ENCODE data around the gene MEGF11. TPM values are rescaled to one million over a fixed set of nuclear protein-coding genes. Genes with fewer than 3 reads are reported as not detected.

Gene MEGF11
- total RNA-seq, 4 donors from 2014 or later, result 0.76 TPM; not detected in 3

DNA sequence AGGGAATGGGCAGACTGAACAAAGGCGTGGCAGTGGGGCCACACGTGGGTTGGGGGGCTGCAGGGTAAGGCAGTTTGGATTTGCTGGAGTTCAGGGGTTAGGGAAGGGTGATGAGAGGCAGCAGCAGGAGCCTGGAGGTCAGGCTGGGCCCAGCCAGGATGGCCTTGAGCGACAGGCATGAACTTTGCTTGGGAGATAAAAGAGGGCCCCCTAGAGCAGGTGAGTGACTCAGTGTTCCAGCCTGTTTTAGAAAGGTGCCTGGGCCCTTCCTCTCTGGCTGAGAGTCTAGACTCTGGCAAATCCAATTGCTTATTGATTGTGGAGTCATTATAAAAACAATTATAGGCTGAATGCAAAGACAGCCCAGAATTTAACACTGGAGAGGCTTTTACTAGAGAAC, 309.1 kb downstream of the MEGF11 start:
- Histone ChIP-seq H3K4me1 (no peaks in the 10 kb centered on the region), H3K27me3 (no peaks in the 10 kb centered on the region), H3K9me3 (no peaks in the 10 kb centered on the region), H3K27ac (no peak overlapping the region), H3K4me3 (no peak overlapping the region), H3K36me3 (no peaks in the 10 kb centered on the region)
- DNase-seq, result no peak
- TF ChIP-seq, protein P1, sequence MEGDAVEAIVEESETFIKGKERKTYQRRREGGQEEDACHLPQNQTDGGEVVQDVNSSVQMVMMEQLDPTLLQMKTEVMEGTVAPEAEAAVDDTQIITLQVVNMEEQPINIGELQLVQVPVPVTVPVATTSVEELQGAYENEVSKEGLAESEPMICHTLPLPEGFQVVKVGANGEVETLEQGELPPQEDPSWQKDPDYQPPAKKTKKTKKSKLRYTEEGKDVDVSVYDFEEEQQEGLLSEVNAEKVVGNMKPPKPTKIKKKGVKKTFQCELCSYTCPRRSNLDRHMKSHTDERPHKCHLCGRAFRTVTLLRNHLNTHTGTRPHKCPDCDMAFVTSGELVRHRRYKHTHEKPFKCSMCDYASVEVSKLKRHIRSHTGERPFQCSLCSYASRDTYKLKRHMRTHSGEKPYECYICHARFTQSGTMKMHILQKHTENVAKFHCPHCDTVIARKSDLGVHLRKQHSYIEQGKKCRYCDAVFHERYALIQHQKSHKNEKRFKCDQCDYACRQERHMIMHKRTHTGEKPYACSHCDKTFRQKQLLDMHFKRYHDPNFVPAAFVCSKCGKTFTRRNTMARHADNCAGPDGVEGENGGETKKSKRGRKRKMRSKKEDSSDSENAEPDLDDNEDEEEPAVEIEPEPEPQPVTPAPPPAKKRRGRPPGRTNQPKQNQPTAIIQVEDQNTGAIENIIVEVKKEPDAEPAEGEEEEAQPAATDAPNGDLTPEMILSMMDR (IDR thresholded peaks at IDR 0.05), result no peak
- no peak for TF ChIP-seq POLR2A (IDR thresholded peaks at IDR 0.05)
- intact Hi-C loops (cut with DNase I; ENCODE audit: low total_unique reads), result no loop called here

DNA sequence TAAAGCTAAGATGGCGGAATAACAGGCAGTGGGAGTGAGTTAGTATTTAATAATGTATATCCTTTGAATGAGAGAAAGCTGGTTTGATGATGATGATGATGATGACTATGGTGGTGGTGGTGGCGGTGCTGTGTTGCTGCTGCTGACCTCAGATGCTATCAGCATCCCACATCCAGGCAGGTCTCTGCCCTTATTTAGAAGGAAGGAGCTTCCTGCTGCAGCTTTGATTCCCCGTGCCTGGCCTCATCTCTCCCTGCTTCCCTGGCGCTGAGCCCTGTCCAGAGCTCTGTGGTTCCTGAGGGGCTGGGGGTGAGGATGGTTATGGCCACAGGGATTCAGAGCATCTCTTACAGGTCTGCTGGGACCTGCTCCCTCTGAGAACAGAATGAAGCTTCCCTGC, 311.1 kb downstream of the MEGF11 start:
- Histone ChIP-seq H3K27ac (no peak overlapping the region), H3K9me3 (no peaks in the 10 kb centered on the region), H3K4me1 (no peaks in the 10 kb centered on the region), H3K36me3 (no peaks in the 10 kb centered on the region), H3K4me3 (no peak overlapping the region), H3K27me3 (no peaks in the 10 kb centered on the region)
- intact Hi-C loops (cut with DNase I; ENCODE audit: low total_unique reads), result no loop called here
- DNase-seq, result no peak
- no peak for TF ChIP-seq POLR2A (IDR thresholded peaks at IDR 0.05)
- TF ChIP-seq, protein P1 (IDR thresholded peaks at IDR 0.05), result no peak

DNA sequence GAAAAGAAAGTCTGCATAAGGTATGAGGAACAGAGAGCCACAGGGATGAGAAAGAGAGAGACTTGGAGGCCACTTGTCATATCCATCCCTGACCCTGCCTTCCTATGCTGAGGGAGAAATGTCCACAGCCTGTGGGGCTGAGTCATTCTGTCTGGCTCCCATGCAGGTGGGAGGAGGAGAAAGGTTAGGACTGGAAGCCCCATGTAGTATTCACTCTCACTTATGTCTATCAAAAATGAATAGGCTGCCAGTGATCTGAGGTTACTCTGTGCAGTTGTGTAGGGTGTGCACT, 313.0 kb downstream of the MEGF11 start:
- DNase-seq, result no peak
- Histone ChIP-seq H3K36me3 (no peaks in the 10 kb centered on the region), H3K4me3 (no peak overlapping the region), H3K4me1 (no peaks in the 10 kb centered on the region), H3K27me3 (no peaks in the 10 kb centered on the region), H3K27ac (no peak overlapping the region), H3K9me3 (no peaks in the 10 kb centered on the region)
- intact Hi-C loops (cut with DNase I; ENCODE audit: low total_unique reads), result no loop called here
- TF ChIP-seq, protein P1 (IDR thresholded peaks at IDR 0.05), result no peak
- TF ChIP-seq POLR2A (IDR thresholded peaks at IDR 0.05), result no peak

DNA sequence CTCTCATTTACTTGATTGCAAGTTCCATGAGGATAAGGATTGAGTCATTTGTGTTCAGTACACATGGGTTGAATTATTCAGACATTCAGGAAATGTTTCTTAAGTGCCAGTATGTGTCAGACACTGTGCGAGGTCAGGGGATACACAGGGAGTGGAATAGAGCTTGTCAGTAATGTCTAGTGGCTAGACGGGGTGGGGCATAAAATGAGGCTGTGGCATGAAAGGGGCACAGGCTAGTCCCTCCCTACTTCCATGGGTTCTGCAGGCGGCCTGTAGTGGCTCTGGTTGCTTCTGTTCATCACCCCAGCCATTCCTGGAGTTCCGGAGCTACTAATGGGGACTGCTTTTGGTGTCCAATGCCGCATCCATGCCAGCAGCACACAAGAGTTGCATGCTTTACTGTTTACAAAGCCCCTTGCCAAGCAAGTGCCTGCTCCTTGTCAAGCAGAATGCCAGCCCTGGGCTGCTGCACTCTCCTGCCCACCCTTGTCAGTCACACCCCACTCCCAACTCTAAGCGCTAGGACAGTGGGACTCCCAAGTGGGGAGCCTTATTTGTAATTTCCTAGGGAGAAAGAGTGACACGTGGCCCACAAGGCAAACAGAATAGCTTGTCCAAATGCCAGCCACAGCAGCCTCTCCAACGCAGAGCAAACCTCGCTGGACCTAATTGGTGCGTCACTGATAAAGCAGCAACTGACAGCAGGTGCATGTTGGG, 313.5 kb downstream of the MEGF11 start:
- Histone ChIP-seq H3K4me3 (no peak overlapping the region), H3K4me1 (no peaks in the 10 kb centered on the region), H3K27ac (no peak overlapping the region), H3K36me3 (no peaks in the 10 kb centered on the region), H3K9me3 (no peaks in the 10 kb centered on the region), H3K27me3 (no peaks in the 10 kb centered on the region)
- DNase-seq, result no peak
- TF ChIP-seq POLR2A (IDR thresholded peaks at IDR 0.05), result no peak
- TF ChIP-seq, protein P1 (IDR thresholded peaks at IDR 0.05), result no peak
- intact Hi-C loops (cut with DNase I; ENCODE audit: low total_unique reads), result no loop called here

DNA sequence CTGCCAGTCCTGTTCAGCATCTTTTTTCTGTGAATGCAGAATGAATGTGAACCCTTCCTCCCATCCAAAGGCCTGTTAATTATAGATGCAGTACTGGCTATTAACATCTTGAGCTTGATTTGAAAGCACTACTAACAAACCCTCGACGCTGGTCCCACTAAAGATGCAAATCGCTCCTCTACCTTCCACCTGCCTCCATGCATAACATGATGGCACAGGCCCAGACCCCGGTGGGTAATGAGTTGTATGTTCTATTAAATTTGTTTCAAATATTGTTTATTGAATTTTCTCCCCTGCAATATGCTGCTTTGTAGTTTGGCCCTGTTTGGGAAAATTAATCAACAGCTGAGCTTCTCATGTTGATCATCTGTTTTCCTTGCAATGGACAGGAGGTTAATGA, 314.9 kb downstream of the MEGF11 start:
- Histone ChIP-seq H3K4me1 (no peaks in the 10 kb centered on the region), H3K36me3 (no peaks in the 10 kb centered on the region), H3K4me3 (no peak overlapping the region), H3K27me3 (no peaks in the 10 kb centered on the region), H3K9me3 (no peaks in the 10 kb centered on the region), H3K27ac (no peak overlapping the region)
- no peak for TF ChIP-seq POLR2A (IDR thresholded peaks at IDR 0.05)
- TF ChIP-seq, protein P1 (IDR thresholded peaks at IDR 0.05), result no peak
- no peak for DNase-seq
- intact Hi-C loops (cut with DNase I; ENCODE audit: low total_unique reads), result no loop called here

All from uterus (tissue), 4 donors.